Measurements from ENCODE around the gene SEMA5B. TPM values are rescaled to one million over a fixed set of nuclear protein-coding genes. Genes with fewer than 3 reads are reported as not detected.

SEMA5B gene
- total RNA-seq, 1 donor from 2014 or later: 4.2 TPM

DNA sequence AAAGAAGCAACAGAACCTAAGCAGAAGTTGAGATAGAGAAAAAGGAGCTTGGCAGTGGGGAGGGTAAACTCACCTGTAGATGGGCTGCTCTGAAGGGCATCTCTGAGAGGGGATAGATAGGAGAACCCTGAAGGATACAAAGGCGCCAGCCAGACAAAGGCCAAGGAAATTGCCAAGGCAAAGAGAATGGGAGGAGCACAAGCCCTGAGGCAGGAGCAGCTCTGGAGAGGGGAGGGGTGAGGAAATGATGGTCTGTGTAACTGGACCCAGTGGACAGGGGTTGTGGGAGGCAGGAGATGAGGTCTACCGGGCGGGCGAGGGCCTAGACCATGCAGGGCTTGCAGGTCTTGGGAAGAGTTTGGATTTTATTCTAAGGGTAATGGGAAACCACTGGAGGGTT, 36.9 kb upstream of the SEMA5B start:
- Mint-ChIP-seq H3K9me3 (ENCODE audit: low read depth) (no peaks in the 10 kb centered on the region), H3K36me3 (ENCODE audit: insufficient read depth) (no peaks in the 10 kb centered on the region), H3K27me3 (peaks cover 40% of the 10 kb centered on the region), H3K4me1 (ENCODE audit: low read depth) (peaks cover 24% of the 10 kb centered on the region), H3K27ac (no peak overlapping the region), H3K4me3 (ENCODE audit: low read depth) (no peak overlapping the region)
- no peak for TF ChIP-seq CTCF (IDR thresholded peaks at IDR 0.05; ENCODE audit: unreplicated experiment)
- DNase-seq (ENCODE audit: low spot score, unreplicated experiment): no peak

DNA sequence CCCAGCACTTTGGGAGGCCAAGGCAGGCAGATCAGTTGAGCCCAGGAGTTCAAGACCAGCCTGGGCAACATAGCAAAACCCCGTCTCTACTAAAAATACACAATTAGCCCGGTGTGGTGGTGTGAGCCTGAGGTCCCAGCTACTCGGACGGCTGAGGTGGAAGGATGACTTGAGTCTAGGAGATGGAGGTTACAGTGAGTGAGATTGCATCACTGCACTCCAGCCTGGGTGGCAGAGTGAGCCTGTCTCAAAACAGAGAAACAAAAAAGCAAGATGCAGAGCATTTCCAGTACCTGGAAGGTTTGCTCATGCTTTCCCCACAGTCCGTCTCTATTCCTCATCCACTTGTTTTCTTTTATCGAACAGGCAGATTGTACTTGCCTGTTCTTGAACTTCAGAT, 35.5 kb upstream of the SEMA5B start:
- Mint-ChIP-seq H3K4me1 (ENCODE audit: low read depth) (peaks cover 16% of the 10 kb centered on the region), H3K27me3 (peaks cover 40% of the 10 kb centered on the region), H3K4me3 (ENCODE audit: low read depth) (no peak overlapping the region), H3K9me3 (ENCODE audit: low read depth) (no peaks in the 10 kb centered on the region), H3K36me3 (ENCODE audit: insufficient read depth) (no peaks in the 10 kb centered on the region), H3K27ac (no peak overlapping the region)
- TF ChIP-seq CTCF (IDR thresholded peaks at IDR 0.05; ENCODE audit: unreplicated experiment): no peak
- no peak for DNase-seq (ENCODE audit: low spot score, unreplicated experiment)

DNA sequence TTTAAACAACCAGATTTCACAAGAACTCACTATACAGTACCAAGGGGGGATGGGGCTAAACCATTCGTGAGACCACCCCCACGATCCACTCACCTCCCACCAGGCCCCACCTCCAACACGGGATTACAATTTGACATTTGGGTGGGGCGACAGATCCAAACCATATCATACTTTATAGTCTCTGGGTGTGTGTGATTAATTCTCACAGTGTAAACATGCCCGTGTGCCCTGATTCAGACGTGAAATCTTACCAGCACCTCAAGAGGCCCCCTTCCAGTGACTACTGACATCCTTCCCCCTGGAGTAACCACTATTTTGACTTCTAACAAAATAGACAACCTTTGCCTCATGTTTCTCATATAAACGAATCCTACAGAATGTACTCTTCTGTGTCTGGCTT, 34.3 kb upstream of the SEMA5B start:
- Mint-ChIP-seq H3K4me1 (ENCODE audit: low read depth) (peaks cover 13% of the 10 kb centered on the region), H3K9me3 (ENCODE audit: low read depth) (no peaks in the 10 kb centered on the region), H3K36me3 (ENCODE audit: insufficient read depth) (no peaks in the 10 kb centered on the region), H3K27ac (no peak overlapping the region), H3K4me3 (ENCODE audit: low read depth) (no peak overlapping the region), H3K27me3 (peaks cover 40% of the 10 kb centered on the region)
- DNase-seq (ENCODE audit: low spot score, unreplicated experiment): no peak
- TF ChIP-seq CTCF (IDR thresholded peaks at IDR 0.05; ENCODE audit: unreplicated experiment): no peak

DNA sequence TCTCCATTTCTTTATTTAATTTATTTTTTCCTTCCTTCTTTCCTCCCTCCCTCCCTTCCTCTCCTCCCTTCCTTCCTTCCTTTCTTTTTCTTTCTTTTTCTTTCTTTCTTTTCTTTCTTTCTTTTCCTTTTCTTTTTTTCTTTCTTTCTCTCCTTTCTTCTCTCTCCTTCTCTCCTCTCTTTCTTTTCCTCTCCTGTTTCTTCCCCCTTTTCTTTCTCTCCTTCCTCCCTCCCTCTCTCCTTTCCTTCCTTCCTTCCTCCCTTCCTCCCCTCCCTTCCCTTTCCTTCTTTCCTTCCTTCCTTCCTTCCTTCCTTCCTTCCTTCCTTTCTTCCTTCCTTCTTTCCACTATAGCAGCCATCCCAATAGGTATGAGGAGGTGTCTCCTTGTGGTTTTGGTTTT, 32.5 kb upstream of the SEMA5B start:
- H3K27ac Mint-ChIP-seq: no peak overlapping the region
- H3K9me3 Mint-ChIP-seq (ENCODE audit: low read depth): no peaks in the 10 kb centered on the region
- no peak overlapping the region for H3K4me3 Mint-ChIP-seq (ENCODE audit: low read depth)
- no peak for TF ChIP-seq CTCF (IDR thresholded peaks at IDR 0.05; ENCODE audit: unreplicated experiment)
- H3K27me3 Mint-ChIP-seq: peaks cover 37% of the 10 kb centered on the region
- peaks cover 12% of the 10 kb centered on the region for H3K4me1 Mint-ChIP-seq (ENCODE audit: low read depth)
- DNase-seq (ENCODE audit: low spot score, unreplicated experiment): no peak
- no peaks in the 10 kb centered on the region for H3K36me3 Mint-ChIP-seq (ENCODE audit: insufficient read depth)

DNA sequence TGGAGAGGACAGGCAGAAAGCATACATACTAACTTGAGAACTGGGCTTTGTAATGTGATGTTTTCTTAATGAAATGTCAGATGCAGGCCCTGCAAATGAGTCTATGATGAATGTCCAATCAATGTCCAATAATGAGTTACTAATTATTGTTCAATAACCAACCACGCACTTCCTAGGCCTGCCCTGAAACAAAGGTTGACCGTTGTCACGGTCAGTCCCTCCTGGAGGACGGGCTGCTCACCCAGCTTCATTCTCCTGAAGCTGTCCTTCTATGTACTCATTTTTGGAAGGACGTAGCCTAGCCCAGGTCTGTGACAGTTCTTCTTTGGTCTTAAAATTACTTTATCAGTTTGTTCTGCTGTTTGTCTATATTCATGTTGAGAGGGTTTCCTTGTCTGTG, 30.9 kb upstream of the SEMA5B start:
- H3K4me3 Mint-ChIP-seq (ENCODE audit: low read depth): no peak overlapping the region
- H3K27me3 Mint-ChIP-seq: peaks cover 31% of the 10 kb centered on the region
- H3K27ac Mint-ChIP-seq: no peak overlapping the region
- TF ChIP-seq CTCF (IDR thresholded peaks at IDR 0.05; ENCODE audit: unreplicated experiment): no peak
- no peaks in the 10 kb centered on the region for H3K9me3 Mint-ChIP-seq (ENCODE audit: low read depth)
- no peak for DNase-seq (ENCODE audit: low spot score, unreplicated experiment)
- no peaks in the 10 kb centered on the region for H3K36me3 Mint-ChIP-seq (ENCODE audit: insufficient read depth)
- peaks cover 12% of the 10 kb centered on the region for H3K4me1 Mint-ChIP-seq (ENCODE audit: low read depth)
